K562 (cell line): Measurements from ENCODE around the gene OVOL2. TPM values are rescaled to one million over a fixed set of nuclear protein-coding genes. Genes with fewer than 3 reads are reported as not detected.

ENCODE experiments used
- ATAC-seq: fragments of 200-7000 bp; cut with Tn5 transposase; 3 replicates; pipeline ENCODE4 v1.9.1; 2020; ENCODE audit warnings: moderate library complexity
- BruUV-seq: library from RNA; stranded (reverse); fragments of 400-500 nt; replicated peaks from 2 replicates; lab custom pipeline; 2021; lab: Mats Ljungman, UMichigan
- CTCF ChIA-PET: fragments of 300-600 bp; formaldehyde crosslinking; extraction: SDS; loops from one replicate; lab custom pipeline; 2021; ENCODE audit warnings: low intra/inter-chr PET ratio; lab: Yijun Ruan, JAX
- POLR2A ChIA-PET: fragments of 300-600, 350-650 bp; sonication (Branson Sonifier 250); formaldehyde crosslinking; extraction: SDS; loops from one replicate; lab custom pipeline; 2021; ENCODE audit warnings: antibody characterized with exemption, inconsistent platforms; lab: Yijun Ruan, JAX
- DNase-seq, 4 experiments: peaks; one replicate each; pipeline versions ENCODE4 v3.0.0 to v3.0.0-alpha.2; 2011 to 2018; ENCODE audit warnings: low spot score in 3 of 4, mixed read lengths in 3 of 4; ENCODE audit errors: extremely low read depth in 1 of 4
- FAIRE-seq: peaks from 2 replicates; lab custom pipeline; 2011; peaks lifted over from hg19 to GRCh38; lab: Jason Lieb, UNC
- H2AFZ ChIP-seq: 2 replicates; pipeline ENCODE4 v1.6.0; 2011; ENCODE audit warnings: low read depth, low read length, control low read depth, inconsistent platforms
- H3K27ac ChIP-seq: fragments of 200-600 bp; 3 replicates; pipeline ENCODE4 v1.8.0; 2011; ENCODE audit warnings: low read depth, mild to moderate bottlenecking, control low read depth, inconsistent platforms, low read length, moderate library complexity, mixed read lengths; ENCODE audit errors: extremely low read depth
- H3K27me3 ChIP-seq, 2 experiments: fragments of 300-600 bp in 1 of 2; 2 replicates in 1 of 2; 3 replicates in 1 of 2; pipeline versions ENCODE4 v1.6.0 to v1.8.0; 2011; ENCODE audit warnings: inconsistent platforms in 2 of 2, low read length in 2 of 2, mild to moderate bottlenecking in 1 of 2, mixed read lengths in 1 of 2, moderate library complexity in 1 of 2; ENCODE audit not compliant: control insufficient read depth in 2 of 2, insufficient read depth in 2 of 2
- H3K36me3 ChIP-seq: fragments of 300-600 bp; 3 replicates; pipeline ENCODE4 v1.8.0; 2011; ENCODE audit warnings: mild to moderate bottlenecking, low read length, inconsistent platforms; ENCODE audit not compliant: control insufficient read depth, insufficient read depth
- H3K4me1 ChIP-seq, 2 experiments: fragments of 200-600 bp in 1 of 2; replicated peaks in 1 of 2; 2 replicates in 1 of 2; 3 replicates in 1 of 2; pipeline versions ENCODE4 v1.5.1 to v1.8.0; 2011; ENCODE audit warnings: inconsistent platforms in 2 of 2, low read length in 2 of 2, mild to moderate bottlenecking in 1 of 2, mixed read lengths in 1 of 2, moderate library complexity in 1 of 2; ENCODE audit not compliant: control insufficient read depth in 2 of 2, insufficient read depth in 2 of 2
- H3K4me2 ChIP-seq: 2 replicates; pipeline ENCODE4 v1.6.1; 2011; ENCODE audit warnings: low read length, control low read depth, inconsistent platforms, mixed read lengths; ENCODE audit not compliant: insufficient read depth
- H3K4me3 ChIP-seq: fragments of 200-600 bp; sonication (generic), shearing (Covaris generic); 2 replicates; pipeline ENCODE4 v1.5.1; 2016; ENCODE audit warnings: control low read depth, inconsistent platforms
- H3K79me2 ChIP-seq: fragments of 200-600 bp; 3 replicates; pipeline ENCODE4 v1.8.0; 2011; ENCODE audit warnings: low read length, inconsistent platforms; ENCODE audit not compliant: control insufficient read depth, insufficient read depth
- H3K9ac ChIP-seq, 2 experiments: 2 replicates each; pipeline versions ENCODE4 v1.6.0 to v1.6.1; 2011; ENCODE audit warnings: low read depth in 2 of 2, low read length in 2 of 2, control low read depth in 1 of 2, inconsistent platforms in 1 of 2, mild to moderate bottlenecking in 1 of 2, mixed read lengths in 1 of 2; ENCODE audit not compliant: insufficient read depth in 1 of 2
- H3K9me1 ChIP-seq: one replicate; pipeline ENCODE4 v1.6.0; 2011; ENCODE audit warnings: inconsistent platforms, mild to moderate bottlenecking, low read length, moderate library complexity; ENCODE audit not compliant: control insufficient read depth, insufficient read depth
- H3K9me3 ChIP-seq: replicated peaks from 2 replicates; pipeline ENCODE4 v1.5.1; 2011; ENCODE audit warnings: low read depth, low read length, inconsistent platforms; ENCODE audit not compliant: control insufficient read depth, insufficient read depth
- H4K20me1 ChIP-seq: replicated peaks from 2 replicates; pipeline ENCODE4 v1.6.1; 2011; ENCODE audit warnings: low read length, inconsistent platforms, mixed read lengths; ENCODE audit not compliant: control insufficient read depth, insufficient read depth
- CBX5 ChIP-seq: IDR thresholded peaks from 2 replicates; pipeline ENCODE4 v1.6.1; 2014; ENCODE audit warnings: low read depth, borderline replicate concordance
- HMG20B ChIP-seq: fragments of 250-450 bp; sonication (Bioruptor Pico); IDR thresholded peaks from 2 replicates; pipeline ENCODE4 v1.5.0; 2021; ENCODE audit warnings: mild to moderate bottlenecking
- LARP7 ChIP-seq: fragments of 450-650 bp; IDR thresholded peaks from 2 replicates; pipeline ENCODE4 v1.6.1; 2016
- NFIC ChIP-seq: fragments of 450-650 bp; IDR thresholded peaks from 2 replicates; pipeline ENCODE4 v1.6.1; 2017; ENCODE audit warnings: mild to moderate bottlenecking, inconsistent platforms
- NONO ChIP-seq, 2 experiments: fragments of 200-400 bp in 1 of 2; fragments of 450-650 bp in 1 of 2; formaldehyde crosslinking in 1 of 2; IDR thresholded peaks; 2 replicates each; pipeline ENCODE4 v1.6.1; 2017; ENCODE audit warnings: low read depth in 2 of 2, mild to moderate bottlenecking in 2 of 2, moderate library complexity in 2 of 2, low read length in 1 of 2
- SIX5 ChIP-seq, 2 experiments: IDR thresholded peaks; 2 replicates each; pipeline ENCODE4 v1.6.1; 2011; ENCODE audit warnings: low read length in 2 of 2, borderline replicate concordance in 1 of 2, low read depth in 1 of 2, mild to moderate bottlenecking in 1 of 2, moderate library complexity in 1 of 2; ENCODE audit not compliant: insufficient read depth in 1 of 2
- WGBS: fragments of 100-300 bp; shearing (Covaris generic); methylation state at CpG from one replicate; pipeline ENCODE4 v1.1.6; 2016; ENCODE audit warnings: low coverage, mixed read lengths; ENCODE audit not compliant: insufficient coverage; ENCODE audit errors: missing lambda C conversion rate; 5-methylcytosine and 5-hydroxymethylcytosine counted together
- in situ Hi-C: fragments of 300-500 bp; cut with MboI; formaldehyde crosslinking; loops from 4 replicates; pipeline ENCODE4 v1.15.0; 2018; ENCODE audit warnings: inconsistent platforms, mixed read lengths
- intact Hi-C: fragments of 100-400 bp; cut with micrococcal nuclease; formaldehyde crosslinking; loops from 2 replicates; pipeline ENCODE4 v1.14.2; 2022
- polyA plus RNA-seq, 8 experiments: library from polyadenylated mRNA; depleted of rRNA in 4 of 8; stranded (reverse) in 5 of 8; unstranded in 3 of 8; fragments of >200 nt; fragmentation: Nextera tagmentation in 2 of 8; fragmentation: Illumina TruSeq in 1 of 8; extraction: Ambion mirVana in 2 of 8; extraction: Trizol in 1 of 8; gene quantifications; 2 replicates each; pipeline versions ENCODE4 v1.2.1 to v1.2.3, GENCODE V29; 2011 to 2014; ENCODE audit warnings: inconsistent platforms in 1 of 8, missing spikeins in 1 of 8
- total RNA-seq, 7 experiments: library from RNA; depleted of rRNA in 6 of 7; stranded (reverse); fragments of >200 nt in 6 of 7; fragmentation: Illumina TruSeq in 2 of 7; extraction: Trizol in 2 of 7; gene quantifications; 2 replicates each; pipeline versions ENCODE4 v1.2.1 to v1.2.3, GENCODE V29; 2011 to 2021; ENCODE audit warnings: low replicate concordance in 1 of 7

Gene OVOL2
- total and polyA plus RNA-seq, 9 of the 15 experiments (the other 6 are each of a cell fraction or from before 2014, with no cell fraction given), result not detected

- no peak for TF ChIP-seq LARP7
- TF ChIP-seq CBX5, result no peak
- TF ChIP-seq, all 486 proteins: peak for 0
These were observed 256 bp upstream of the OVOL2 start (continued) for GRCh38 chr20:18057994-18058349.

GRCh38 chr20:18056174-18057100, 1.3 kb downstream of the OVOL2 start:
- peaks cover 16 to 42% of the 10 kb centered on the region in 2 experiments for H3K27me3 ChIP-seq
- no peak for ATAC-seq
- H3K36me3 ChIP-seq, result no peaks in the 10 kb centered on the region
- H2AFZ ChIP-seq, result no peak overlapping the region
- no peaks in the 10 kb centered on the region for H4K20me1 ChIP-seq
- in situ Hi-C loops, result no loop called here
- H3K9me3 ChIP-seq, result no peaks in the 10 kb centered on the region
- no peaks in the 10 kb centered on the region for H3K79me2 ChIP-seq
- TF ChIP-seq NFIC, result peak; percentile 50
- no peak for TF ChIP-seq SIX5 (IDR thresholded peaks at IDR 0.05; ENCODE audit: borderline replicate concordance in 1 of 2, insufficient read depth in 1 of 2, low read depth in 1 of 2, low read length in 2 of 2)
- TF ChIP-seq NONO (IDR thresholded peaks at IDR 0.05; ENCODE audit: low read depth in 2 of 2, low read length in 1 of 2), result no peak
- no peak for TF ChIP-seq HMG20B (CRISPR knock-in tag)
- FAIRE-seq, result no peak
- intact Hi-C loops, result no loop called here
- no TSS peak for BruUV-seq
- H3K27ac ChIP-seq, result no peak overlapping the region
- H3K9me1 ChIP-seq, result no peaks in the 10 kb centered on the region
- no peak overlapping the region for H3K9ac ChIP-seq
- WGBS, result 28% methylated on average over 21 of the region's 103 CpGs
- H3K4me3 ChIP-seq, result no peak overlapping the region
- CTCF ChIA-PET, result no interaction called here
- peaks cover 0 to 26% of the 10 kb centered on the region in 2 experiments; a peak in 2 of 5 replicates for H3K4me1 ChIP-seq
- POLR2A ChIA-PET, result no interaction called here
- no peak for DNase-seq
- H3K4me2 ChIP-seq, result no peak overlapping the region
